CD14-positive monocyte (primary cell): ENCODE results near the gene ARHGAP32. TPM values are rescaled to one million over a fixed set of nuclear protein-coding genes. Genes with fewer than 3 reads are reported as not detected.

Source experiments
- DNase-seq, 3 donors: peaks; one replicate each; pipeline ENCODE4 v3.0.0-alpha.2; 2011 to 2022
- H2AFZ ChIP-seq: 2 replicates; pipeline ENCODE4 v1.6.0; 2012; ENCODE audit warnings: mild to moderate bottlenecking, low read depth, low read length, inconsistent platforms; ENCODE audit not compliant: insufficient read depth, poor library complexity, severe bottlenecking
- H3K27ac ChIP-seq, 2 donors: 1 replicate in 1 of 2; 2 replicates in 1 of 2; pipeline ENCODE4 v1.5.1; 2012 to 2013; ENCODE audit warnings: low read length in 2 of 2, control low read depth in 1 of 2, inconsistent platforms in 1 of 2, low read depth in 1 of 2, mild to moderate bottlenecking in 1 of 2
- H3K27me3 ChIP-seq, 2 donors: one replicate each; pipeline versions ENCODE4 v1.6.0 to v1.6.1; 2011 to 2013; ENCODE audit warnings: low read length in 2 of 2; ENCODE audit not compliant: control insufficient read depth in 2 of 2, insufficient read depth in 2 of 2
- H3K36me3 ChIP-seq, 2 donors: replicated peaks in 1 of 2; 1 replicate in 1 of 2; 2 replicates in 1 of 2; pipeline versions ENCODE4 v1.5.1 to v1.6.1; 2012 to 2013; ENCODE audit warnings: low read length in 2 of 2, control low read depth in 1 of 2, inconsistent platforms in 1 of 2, mild to moderate bottlenecking in 1 of 2; ENCODE audit not compliant: insufficient read depth in 2 of 2, control insufficient read depth in 1 of 2
- H3K4me1 ChIP-seq, 2 donors: 1 replicate in 1 of 2; 2 replicates in 1 of 2; pipeline versions ENCODE4 v1.5.1 to v1.6.1; 2012 to 2013; ENCODE audit warnings: low read length in 2 of 2, control low read depth in 1 of 2, inconsistent platforms in 1 of 2, mild to moderate bottlenecking in 1 of 2, moderate library complexity in 1 of 2; ENCODE audit not compliant: insufficient read depth in 2 of 2, control insufficient read depth in 1 of 2
- H3K4me2 ChIP-seq: replicated peaks from 2 replicates; pipeline ENCODE3; 2012; ENCODE audit warnings: low read length, moderate library complexity, mild to moderate bottlenecking; ENCODE audit not compliant: poor library complexity, severe bottlenecking; ENCODE audit errors: extremely low read depth
- H3K4me3 ChIP-seq, 3 experiments: fragments of 200-600 bp in 1 of 3; sonication (generic) in 1 of 3; replicated peaks in 1 of 3; 1 replicate in 2 of 3; 2 replicates in 1 of 3; pipeline ENCODE4 v1.5.1; 2011 to 2013; ENCODE audit warnings: low read length in 3 of 3, mild to moderate bottlenecking in 3 of 3, control low read depth in 2 of 3, low read depth in 2 of 3, inconsistent platforms in 1 of 3, moderate library complexity in 1 of 3
- H3K79me2 ChIP-seq: 2 replicates; pipeline ENCODE4 v1.6.0; 2012; ENCODE audit warnings: mild to moderate bottlenecking, control low read depth, inconsistent platforms, low read length, moderate library complexity; ENCODE audit not compliant: insufficient read depth
- H3K9ac ChIP-seq: 2 replicates; pipeline ENCODE4 v1.6.0; 2017; ENCODE audit warnings: low read length, mild to moderate bottlenecking; ENCODE audit not compliant: insufficient read depth, poor library complexity, severe bottlenecking
- H3K9me3 ChIP-seq, 2 donors: replicated peaks in 1 of 2; 1 replicate in 1 of 2; 2 replicates in 1 of 2; pipeline versions ENCODE4 v1.5.1 to v1.6.1; 2012 to 2013; ENCODE audit warnings: low read length in 2 of 2, control low read depth in 1 of 2; ENCODE audit not compliant: control insufficient read depth in 1 of 2, insufficient read depth in 1 of 2
- H4K20me1 ChIP-seq: 2 replicates; pipeline ENCODE4 v1.6.0; 2012; ENCODE audit warnings: mild to moderate bottlenecking, low read length, control low read depth, moderate library complexity; ENCODE audit not compliant: insufficient read depth
- H3K27ac Mint-ChIP-seq, 7 donors: one replicate each; pipeline ENCODE4 v1.8.0; 2020; ENCODE audit warnings: mild to moderate bottlenecking in 7 of 7, mixed read lengths in 7 of 7, moderate library complexity in 6 of 7, inconsistent platforms in 2 of 7
- H3K27me3 Mint-ChIP-seq, 3 donors: one replicate each; pipeline ENCODE4 v1.8.0; 2021 to 2022; ENCODE audit warnings: low read depth in 3 of 3, mild to moderate bottlenecking in 3 of 3, mixed read lengths in 3 of 3, moderate library complexity in 3 of 3, inconsistent platforms in 1 of 3
- H3K36me3 Mint-ChIP-seq, 2 donors: one replicate each; pipeline ENCODE4 v1.8.0; 2020; ENCODE audit warnings: mixed read lengths in 2 of 2, inconsistent platforms in 1 of 2, mild to moderate bottlenecking in 1 of 2
- H3K4me1 Mint-ChIP-seq: one replicate; pipeline ENCODE4 v1.8.0; 2020; ENCODE audit warnings: mild to moderate bottlenecking, mixed read lengths
- H3K4me3 Mint-ChIP-seq, 2 donors: one replicate each; pipeline ENCODE4 v1.8.0; 2020; ENCODE audit warnings: mild to moderate bottlenecking in 2 of 2, mixed read lengths in 2 of 2, moderate library complexity in 1 of 2
- H3K9me3 Mint-ChIP-seq, 7 donors: one replicate each; pipeline ENCODE4 v1.8.0; 2020 to 2022; ENCODE audit warnings: mixed read lengths in 7 of 7, mild to moderate bottlenecking in 6 of 7, moderate library complexity in 6 of 7, inconsistent platforms in 2 of 7
- CTCF ChIP-seq: fragments of 200-600 bp; IDR thresholded peaks from one replicate; pipeline ENCODE4 v1.8.0; 2022; ENCODE audit warnings: antibody characterized with exemption, mild to moderate bottlenecking
- WGBS: methylation state at CpG from one replicate; pipeline ENCODE4 v1.1.5; 2013; ENCODE audit warnings: missing lambda C conversion rate; ENCODE audit not compliant: insufficient coverage; 5-methylcytosine and 5-hydroxymethylcytosine counted together
- intact Hi-C, 2 donors: fragments of 100-400 bp; cut with micrococcal nuclease; formaldehyde crosslinking; loops; one replicate each; pipeline versions ENCODE4 v1.15.0 to v1.15.1; 2023
- polyA plus RNA-seq, 3 donors: library from polyadenylated mRNA; depleted of rRNA in 1 of 3; unstranded in 2 of 3; stranded (reverse) in 1 of 3; fragments of 300-500 nt in 2 of 3; fragments of >200 nt in 1 of 3; fragmentation: Illumina TruSeq in 2 of 3; gene quantifications; 1 replicate in 2 of 3; 2 replicates in 1 of 3; pipeline ENCODE4 v1.2.3, GENCODE V29; 2012 to 2021

ARHGAP32 gene
- polyA plus RNA-seq, 3 donors, result 0.13 to 3.4 (median 0.72) TPM

GRCh38 chr11:129018991-129019390, 173.1 kb downstream of the ARHGAP32 start:
- Mint-ChIP-seq H3K4me1 (no peaks in the 10 kb centered on the region), H3K36me3 (no peaks in the 10 kb centered on the region), H3K27me3 (no peaks in the 10 kb centered on the region), H3K4me3 (no peak overlapping the region), H3K9me3 (no peaks in the 10 kb centered on the region), H3K27ac (peak overlapping the region in 1 of 7 donors; percentile 14)
- H3K4me3 ChIP-seq, result no peak overlapping the region
- no peaks in the 10 kb centered on the region for H3K4me1 ChIP-seq
- H3K79me2 ChIP-seq, result no peaks in the 10 kb centered on the region
- H3K4me2 ChIP-seq, result no peak overlapping the region
- no peaks in the 10 kb centered on the region for H3K27me3 ChIP-seq
- DNase-seq, result no peak
- no CpG with 5 or more reads among the region's 2 CpGs for WGBS
- H4K20me1 ChIP-seq, result no peaks in the 10 kb centered on the region
- no peak for TF ChIP-seq CTCF
- no peaks in the 10 kb centered on the region for H3K36me3 ChIP-seq
- no peak overlapping the region for H3K27ac ChIP-seq
- H3K9ac ChIP-seq, result no peak overlapping the region
- intact Hi-C loops, result no loop called here
- H3K9me3 ChIP-seq, result no peaks in the 10 kb centered on the region
- no peak overlapping the region for H2AFZ ChIP-seq

- no peak overlapping the region for H3K27ac ChIP-seq
- no CpG with 5 or more reads among the region's 2 CpGs for WGBS
- TF ChIP-seq CTCF, result no peak
- H3K27me3 Mint-ChIP-seq, result no peaks in the 10 kb centered on the region
- no peaks in the 10 kb centered on the region for H3K4me1 Mint-ChIP-seq
- H3K79me2 ChIP-seq, result no peaks in the 10 kb centered on the region
- no peak overlapping the region for H3K4me2 ChIP-seq
- no peak overlapping the region for H3K4me3 Mint-ChIP-seq
- intact Hi-C loops, result no loop called here
- no peak overlapping the region for H3K9ac ChIP-seq
- no peaks in the 10 kb centered on the region for H3K4me1 ChIP-seq
- H4K20me1 ChIP-seq, result no peaks in the 10 kb centered on the region
- H3K36me3 Mint-ChIP-seq, result no peaks in the 10 kb centered on the region
- H2AFZ ChIP-seq, result no peak overlapping the region
- H3K36me3 ChIP-seq, result no peaks in the 10 kb centered on the region
- no peak overlapping the region for H3K27ac Mint-ChIP-seq
- no peaks in the 10 kb centered on the region for H3K9me3 Mint-ChIP-seq
- no peak for DNase-seq
- H3K27me3 ChIP-seq, result no peaks in the 10 kb centered on the region
- H3K9me3 ChIP-seq, result no peaks in the 10 kb centered on the region
- no peak overlapping the region for H3K4me3 ChIP-seq
These were observed 174.0 kb downstream of the ARHGAP32 start for GRCh38 chr11:129018126-129018525.
